HepG2 (cell line): ENCODE results near the gene XAF1. TPM values are rescaled to one million over a fixed set of nuclear protein-coding genes. Genes with fewer than 3 reads are reported as not detected.
A peak's percentile ranks its signal among the peaks of the same experiment; 100 is the strongest.

Experiments used
- ATF7-NPFF ChIP-seq: sonication (generic); formaldehyde crosslinking; IDR thresholded peaks from 2 replicates; pipeline ENCODE4 v1.8.1; 2023; ENCODE audit warnings: mild to moderate bottlenecking, low read depth, missing genetic modification reagents, moderate library complexity
- CHCHD3 ChIP-seq: sonication (generic); formaldehyde crosslinking; IDR thresholded peaks from 2 replicates; pipeline ENCODE4 v1.8.0; 2022; ENCODE audit warnings: mild to moderate bottlenecking, missing genetic modification reagents, moderate library complexity
- CREBL2 ChIP-seq: sonication (generic); formaldehyde crosslinking; IDR thresholded peaks from 2 replicates; pipeline ENCODE4 v1.8.1; 2023; ENCODE audit warnings: missing genetic modification reagents, mild to moderate bottlenecking, borderline replicate concordance
- JUND ChIP-seq: sonication (generic); formaldehyde crosslinking; IDR thresholded peaks from 2 replicates; pipeline ENCODE4 v1.8.0; 2022; ENCODE audit warnings: mild to moderate bottlenecking, missing genetic modification reagents
- KDM6A ChIP-seq: IDR thresholded peaks from 2 replicates; pipeline ENCODE4 v1.6.1; 2016; ENCODE audit warnings: low read depth
- MAFK ChIP-seq, 2 experiments: IDR thresholded peaks in 1 of 2; conservative IDR thresholded peaks in 1 of 2; 2 replicates each; pipeline ENCODE4 v1.6.1; 2011; ENCODE audit warnings: improper control_type of control experiment in 2 of 2, low read length in 2 of 2
- NFRKB ChIP-seq: fragments of 450-650 bp; IDR thresholded peaks from 2 replicates; pipeline ENCODE4 v1.6.1; 2017
- NFYC ChIP-seq: IDR thresholded peaks from 2 replicates; pipeline ENCODE4 v1.6.1; 2016; ENCODE audit warnings: missing genetic modification reagents, missing compliant biosample characterization
- PAWR ChIP-seq: sonication (generic); formaldehyde crosslinking; IDR thresholded peaks from 2 replicates; pipeline ENCODE4 v1.4.0; 2020; ENCODE audit warnings: missing genetic modification reagents, mild to moderate bottlenecking, borderline replicate concordance
- SALL2 ChIP-seq: sonication (generic); formaldehyde crosslinking; IDR thresholded peaks from 2 replicates; pipeline ENCODE4 v1.8.1; 2023; ENCODE audit warnings: mild to moderate bottlenecking, missing genetic modification reagents, inconsistent platforms
- SCMH1 ChIP-seq: sonication (generic); formaldehyde crosslinking; IDR thresholded peaks from 2 replicates; pipeline ENCODE4 v1.9.0; 2021; ENCODE audit warnings: missing genetic modification reagents, mild to moderate bottlenecking, borderline replicate concordance
- TFDP2 ChIP-seq: sonication (generic); formaldehyde crosslinking; IDR thresholded peaks from 2 replicates; pipeline ENCODE4 v1.4.0; 2020; ENCODE audit warnings: missing genetic modification reagents
- TOPORS ChIP-seq: sonication (generic); formaldehyde crosslinking; IDR thresholded peaks from 2 replicates; pipeline ENCODE4 v1.8.0; 2023; ENCODE audit warnings: mild to moderate bottlenecking, missing genetic modification reagents
- ZMAT3 ChIP-seq: sonication (generic); formaldehyde crosslinking; conservative IDR thresholded peaks from 2 replicates; pipeline ENCODE4 v1.7.0; 2021; ENCODE audit warnings: missing genetic modification reagents
- ZNF30 ChIP-seq: sonication (generic); formaldehyde crosslinking; IDR thresholded peaks from 2 replicates; pipeline ENCODE4 v1.5.0; 2020; ENCODE audit warnings: mild to moderate bottlenecking, missing genetic modification reagents
- ZNF598 ChIP-seq: sonication (generic); formaldehyde crosslinking; IDR thresholded peaks from 2 replicates; pipeline ENCODE4 v1.5.1; 2020; ENCODE audit warnings: mild to moderate bottlenecking, missing genetic modification reagents, borderline replicate concordance
- ZNF792 ChIP-seq: IDR thresholded peaks from 2 replicates; pipeline ENCODE4 v1.6.1; 2016
- ZSCAN21 ChIP-seq: sonication (generic); formaldehyde crosslinking; IDR thresholded peaks from 2 replicates; pipeline ENCODE4 v1.8.0; 2022; ENCODE audit warnings: mild to moderate bottlenecking, missing genetic modification reagents, moderate library complexity, borderline replicate concordance
- polyA plus RNA-seq, 8 experiments: library from polyadenylated mRNA; depleted of rRNA in 3 of 8; stranded (reverse) in 7 of 8; unstranded in 1 of 8; fragments of >200 nt; fragmentation: Illumina TruSeq in 4 of 8; extraction: Trizol in 4 of 8; gene quantifications; 2 replicates each; pipeline versions ENCODE4 v1.2.1 to v1.2.3, GENCODE V29; 2011 to 2016; ENCODE audit warnings: low read depth in 4 of 8, missing spikeins in 1 of 8, mixed read lengths in 1 of 8; ENCODE audit not compliant: insufficient read depth in 1 of 8
- total RNA-seq, 5 experiments: library from RNA; depleted of rRNA; stranded (reverse); fragments of >200 nt; fragmentation: Illumina TruSeq; extraction: Trizol; gene quantifications; 2 replicates each; pipeline ENCODE4 v1.2.3, GENCODE V29; 2016; ENCODE audit warnings: low read depth in 1 of 5
- TF ChIP-seq, protein P1 (sequence below): sonication (generic); formaldehyde crosslinking; IDR thresholded peaks from 2 replicates; pipeline ENCODE4 v1.4.0; 2020; ENCODE audit warnings: missing genetic modification reagents
- TF ChIP-seq, protein P2 (sequence below): IDR thresholded peaks from 2 replicates; pipeline ENCODE4 v1.6.1; 2016; ENCODE audit warnings: low read depth, borderline replicate concordance
- TF ChIP-seq, protein P3 (sequence below): sonication (generic); formaldehyde crosslinking; IDR thresholded peaks from 2 replicates; pipeline ENCODE4 v1.5.0; 2020; ENCODE audit warnings: mild to moderate bottlenecking, missing genetic modification reagents
- TF ChIP-seq, protein P4 (sequence below): sonication (generic); formaldehyde crosslinking; IDR thresholded peaks from 2 replicates; pipeline ENCODE4 v1.8.0; 2023; ENCODE audit warnings: mild to moderate bottlenecking, missing genetic modification reagents
- TF ChIP-seq, protein P5 (sequence below): sonication (generic); formaldehyde crosslinking; IDR thresholded peaks from 2 replicates; pipeline ENCODE4 v1.4.0; 2020; ENCODE audit warnings: mild to moderate bottlenecking, missing genetic modification reagents

Gene XAF1
- total and polyA plus RNA-seq, 2 of the 13 experiments (the other 11 are each of a cell fraction or from before 2014, with no cell fraction given): 1.2 to 2.4 TPM

- TF ChIP-seq ZSCAN21 (CRISPR knock-in tag) (peak; percentile 6; the same call in 1 of the 2 replicates), CHCHD3 (CRISPR knock-in tag) (no peak), KDM6A (CRISPR knock-in tag) (0 out of 2 replicates have a peak, but pooled peaks have one; percentile 28), JUND (no peak), SCMH1 (CRISPR knock-in tag) (no peak), ATF7-NPFF (CRISPR knock-in tag) (no peak), ZNF30 (no peak), PAWR (CRISPR knock-in tag) (no peak), CREBL2 (no peak), ZMAT3 (CRISPR knock-in tag) (no peak), MAFK (conservative IDR thresholded peaks at IDR 0.05 in 1 of 2, IDR thresholded peaks at IDR 0.05 in 1 of 2; ENCODE audit: low read length in 2 of 2) (no peak), SALL2 (CRISPR knock-in tag) (no peak), TFDP2 (CRISPR knock-in tag) (no peak), ZNF792 (CRISPR knock-in tag) (no peak), NFYC (no peak), ZNF598 (no peak), TOPORS (CRISPR knock-in tag) (no peak), NFRKB (0 out of 2 replicates have a peak, but pooled peaks have one; percentile 43)
- TF ChIP-seq, protein P1, sequence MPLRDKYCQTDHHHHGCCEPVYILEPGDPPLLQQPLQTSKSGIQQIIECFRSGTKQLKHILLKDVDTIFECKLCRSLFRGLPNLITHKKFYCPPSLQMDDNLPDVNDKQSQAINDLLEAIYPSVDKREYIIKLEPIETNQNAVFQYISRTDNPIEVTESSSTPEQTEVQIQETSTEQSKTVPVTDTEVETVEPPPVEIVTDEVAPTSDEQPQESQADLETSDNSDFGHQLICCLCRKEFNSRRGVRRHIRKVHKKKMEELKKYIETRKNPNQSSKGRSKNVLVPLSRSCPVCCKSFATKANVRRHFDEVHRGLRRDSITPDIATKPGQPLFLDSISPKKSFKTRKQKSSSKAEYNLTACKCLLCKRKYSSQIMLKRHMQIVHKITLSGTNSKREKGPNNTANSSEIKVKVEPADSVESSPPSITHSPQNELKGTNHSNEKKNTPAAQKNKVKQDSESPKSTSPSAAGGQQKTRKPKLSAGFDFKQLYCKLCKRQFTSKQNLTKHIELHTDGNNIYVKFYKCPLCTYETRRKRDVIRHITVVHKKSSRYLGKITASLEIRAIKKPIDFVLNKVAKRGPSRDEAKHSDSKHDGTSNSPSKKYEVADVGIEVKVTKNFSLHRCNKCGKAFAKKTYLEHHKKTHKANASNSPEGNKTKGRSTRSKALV: peak; percentile 24; the same call in 1 of the 2 replicates
- TF ChIP-seq, protein P2, sequence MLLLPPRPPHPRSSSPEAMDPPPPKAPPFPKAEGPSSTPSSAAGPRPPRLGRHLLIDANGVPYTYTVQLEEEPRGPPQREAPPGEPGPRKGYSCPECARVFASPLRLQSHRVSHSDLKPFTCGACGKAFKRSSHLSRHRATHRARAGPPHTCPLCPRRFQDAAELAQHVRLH (CRISPR knock-in tag): no peak
- TF ChIP-seq, protein P3, sequence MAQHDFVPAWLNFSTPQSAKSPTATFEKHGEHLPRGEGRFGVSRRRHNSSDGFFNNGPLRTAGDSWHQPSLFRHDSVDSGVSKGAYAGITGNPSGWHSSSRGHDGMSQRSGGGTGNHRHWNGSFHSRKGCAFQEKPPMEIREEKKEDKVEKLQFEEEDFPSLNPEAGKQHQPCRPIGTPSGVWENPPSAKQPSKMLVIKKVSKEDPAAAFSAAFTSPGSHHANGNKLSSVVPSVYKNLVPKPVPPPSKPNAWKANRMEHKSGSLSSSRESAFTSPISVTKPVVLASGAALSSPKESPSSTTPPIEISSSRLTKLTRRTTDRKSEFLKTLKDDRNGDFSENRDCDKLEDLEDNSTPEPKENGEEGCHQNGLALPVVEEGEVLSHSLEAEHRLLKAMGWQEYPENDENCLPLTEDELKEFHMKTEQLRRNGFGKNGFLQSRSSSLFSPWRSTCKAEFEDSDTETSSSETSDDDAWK (CRISPR knock-in tag): no peak
- TF ChIP-seq, protein P4, sequence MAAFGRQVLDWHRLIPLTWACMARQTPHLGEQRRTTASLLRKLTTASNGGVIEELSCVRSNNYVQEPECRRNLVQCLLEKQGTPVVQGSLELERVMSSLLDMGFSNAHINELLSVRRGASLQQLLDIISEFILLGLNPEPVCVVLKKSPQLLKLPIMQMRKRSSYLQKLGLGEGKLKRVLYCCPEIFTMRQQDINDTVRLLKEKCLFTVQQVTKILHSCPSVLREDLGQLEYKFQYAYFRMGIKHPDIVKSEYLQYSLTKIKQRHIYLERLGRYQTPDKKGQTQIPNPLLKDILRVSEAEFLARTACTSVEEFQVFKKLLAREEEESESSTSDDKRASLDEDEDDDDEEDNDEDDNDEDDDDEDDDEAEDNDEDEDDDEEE: no peak
- TF ChIP-seq, protein P5, sequence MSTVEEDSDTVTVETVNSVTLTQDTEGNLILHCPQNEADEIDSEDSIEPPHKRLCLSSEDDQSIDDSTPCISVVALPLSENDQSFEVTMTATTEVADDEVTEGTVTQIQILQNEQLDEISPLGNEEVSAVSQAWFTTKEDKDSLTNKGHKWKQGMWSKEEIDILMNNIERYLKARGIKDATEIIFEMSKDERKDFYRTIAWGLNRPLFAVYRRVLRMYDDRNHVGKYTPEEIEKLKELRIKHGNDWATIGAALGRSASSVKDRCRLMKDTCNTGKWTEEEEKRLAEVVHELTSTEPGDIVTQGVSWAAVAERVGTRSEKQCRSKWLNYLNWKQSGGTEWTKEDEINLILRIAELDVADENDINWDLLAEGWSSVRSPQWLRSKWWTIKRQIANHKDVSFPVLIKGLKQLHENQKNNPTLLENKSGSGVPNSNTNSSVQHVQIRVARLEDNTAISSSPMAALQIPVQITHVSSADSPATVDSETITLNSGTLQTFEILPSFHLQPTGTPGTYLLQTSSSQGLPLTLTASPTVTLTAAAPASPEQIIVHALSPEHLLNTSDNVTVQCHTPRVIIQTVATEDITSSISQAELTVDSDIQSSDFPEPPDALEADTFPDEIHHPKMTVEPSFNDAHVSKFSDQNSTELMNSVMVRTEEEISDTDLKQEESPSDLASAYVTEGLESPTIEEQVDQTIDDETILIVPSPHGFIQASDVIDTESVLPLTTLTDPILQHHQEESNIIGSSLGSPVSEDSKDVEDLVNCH (CRISPR knock-in tag): no peak
Measured at GRCh38 chr17:6711081-6711674, 44.7 kb upstream of the XAF1 start (continued).
